H9 (cell line): ENCODE measurements around the gene ZDHHC17. TPM values are rescaled to one million over a fixed set of nuclear protein-coding genes. Genes with fewer than 3 reads are reported as not detected.

ENCODE experiments used
- DNase-seq: peaks from one replicate; pipeline ENCODE4 v3.0.0-alpha.2; 2017
- H2AFZ ChIP-seq: one replicate; pipeline ENCODE4 v1.6.1; 2013; ENCODE audit warnings: mild to moderate bottlenecking, low read length, control low read depth, moderate library complexity
- H2AK5ac ChIP-seq: 2 replicates; pipeline ENCODE4 v1.6.1; 2013; ENCODE audit warnings: low read length, control low read depth, mixed read lengths; ENCODE audit not compliant: insufficient read length
- H2BK120ac ChIP-seq: one replicate; pipeline ENCODE4 v1.6.1; 2013; ENCODE audit warnings: low read depth, mild to moderate bottlenecking, low read length, control low read depth, inconsistent platforms; ENCODE audit not compliant: poor library complexity, severe bottlenecking
- H2BK12ac ChIP-seq: 2 replicates; pipeline ENCODE4 v1.6.1; 2013; ENCODE audit warnings: low read length, control low read depth, mixed read lengths, low read depth; ENCODE audit not compliant: insufficient read length
- H2BK15ac ChIP-seq: 2 replicates; pipeline ENCODE4 v1.6.1; 2013; ENCODE audit warnings: low read depth, low read length, control low read depth
- H2BK20ac ChIP-seq: one replicate; pipeline ENCODE4 v1.6.1; 2013; ENCODE audit warnings: low read depth, mild to moderate bottlenecking, low read length, control low read depth, inconsistent platforms; ENCODE audit not compliant: poor library complexity, severe bottlenecking
- H2BK5ac ChIP-seq: 2 replicates; pipeline ENCODE4 v1.6.1; 2013; ENCODE audit warnings: low read length, control low read depth, mixed read lengths; ENCODE audit not compliant: insufficient read length
- H3K14ac ChIP-seq: 2 replicates; pipeline ENCODE4 v1.6.1; 2013; ENCODE audit warnings: low read length, control low read depth; ENCODE audit not compliant: insufficient read depth
- H3K18ac ChIP-seq: 2 replicates; pipeline ENCODE4 v1.6.1; 2013; ENCODE audit warnings: low read depth, mild to moderate bottlenecking, mixed read lengths, low read length, control low read depth; ENCODE audit not compliant: insufficient read length
- H3K23ac ChIP-seq: 2 replicates; pipeline ENCODE4 v1.6.1; 2013; ENCODE audit warnings: low read length, control low read depth, mixed read lengths, low read depth; ENCODE audit not compliant: insufficient read length
- H3K23me2 ChIP-seq: 2 replicates; pipeline ENCODE4 v1.6.1; 2013; ENCODE audit warnings: low read depth, mild to moderate bottlenecking, mixed read lengths, low read length, control low read depth; ENCODE audit not compliant: insufficient read length, poor library complexity, severe bottlenecking
- H3K27ac ChIP-seq: 2 replicates; pipeline ENCODE4 v1.5.1; 2013; ENCODE audit warnings: low read length, control low read depth, mixed read lengths, low read depth; ENCODE audit not compliant: insufficient read length
- H3K27me3 ChIP-seq: 2 replicates; pipeline ENCODE4 v1.6.1; 2013; ENCODE audit warnings: low read length, control low read depth, inconsistent platforms; ENCODE audit not compliant: insufficient read depth
- H3K4ac ChIP-seq: 2 replicates; pipeline ENCODE4 v1.6.1; 2013; ENCODE audit warnings: low read depth, mild to moderate bottlenecking, control low read depth, inconsistent platforms, low read length, moderate library complexity
- H3K4me1 ChIP-seq: 2 replicates; pipeline ENCODE4 v1.6.1; 2013; ENCODE audit warnings: low read length, control low read depth, inconsistent platforms; ENCODE audit not compliant: insufficient read depth
- H3K4me2 ChIP-seq: 2 replicates; pipeline ENCODE4 v1.6.1; 2013; ENCODE audit warnings: low read length, control low read depth, mixed read lengths; ENCODE audit not compliant: insufficient read length, insufficient read depth
- H3K56ac ChIP-seq: 2 replicates; pipeline ENCODE4 v1.6.1; 2013; ENCODE audit warnings: low read depth, mild to moderate bottlenecking, mixed read lengths, low read length, control low read depth; ENCODE audit not compliant: insufficient read length
- H3K79me1 ChIP-seq: 2 replicates; pipeline ENCODE4 v1.6.1; 2013; ENCODE audit warnings: low read depth, mild to moderate bottlenecking, moderate library complexity, low read length, control low read depth, inconsistent platforms; ENCODE audit not compliant: insufficient read depth, poor library complexity, severe bottlenecking
- H3K79me2 ChIP-seq: 2 replicates; pipeline ENCODE4 v1.6.1; 2013; ENCODE audit warnings: low read length, control low read depth, inconsistent platforms; ENCODE audit not compliant: insufficient read depth
- H3K9ac ChIP-seq: 2 replicates; pipeline ENCODE4 v1.6.1; 2013; ENCODE audit warnings: low read length, control low read depth, mixed read lengths; ENCODE audit not compliant: insufficient read length; ENCODE audit errors: extremely low read depth
- H3K9me3 ChIP-seq: one replicate; pipeline ENCODE4 v1.6.1; 2013; ENCODE audit warnings: low read depth, low read length, inconsistent platforms; ENCODE audit not compliant: control insufficient read depth
- H3T11ph ChIP-seq: one replicate; pipeline ENCODE4 v1.6.1; 2013; ENCODE audit warnings: mild to moderate bottlenecking, low read length, control low read depth, inconsistent platforms
- H4K20me1 ChIP-seq: one replicate; pipeline ENCODE4 v1.6.1; 2013; ENCODE audit not compliant: control insufficient read depth, insufficient read length, insufficient read depth
- H4K5ac ChIP-seq: 2 replicates; pipeline ENCODE4 v1.6.1; 2013; ENCODE audit warnings: low read depth, mild to moderate bottlenecking, mixed read lengths, low read length, control low read depth; ENCODE audit not compliant: insufficient read length
- H4K8ac ChIP-seq: replicated peaks from 2 replicates; pipeline ENCODE4 v1.6.1; 2013; ENCODE audit warnings: low read length, control low read depth, mixed read lengths, low read depth; ENCODE audit not compliant: insufficient read length
- H4K91ac ChIP-seq: 2 replicates; pipeline ENCODE4 v1.6.1; 2013; ENCODE audit warnings: low read depth, mild to moderate bottlenecking, moderate library complexity, mixed read lengths, low read length, control low read depth; ENCODE audit not compliant: insufficient read length
- H3K27ac Mint-ChIP-seq, 3 experiments: 2 replicates in 2 of 3; 3 replicates in 1 of 3; pipeline ENCODE4 v1.8.0; 2020 to 2021; ENCODE audit warnings: mixed read lengths in 3 of 3, mild to moderate bottlenecking in 1 of 3, moderate library complexity in 1 of 3
- H3K27me3 Mint-ChIP-seq: 2 replicates; pipeline ENCODE4 v1.8.0; 2021; ENCODE audit warnings: low read depth, mild to moderate bottlenecking, moderate library complexity, mixed read lengths
- H3K36me3 Mint-ChIP-seq, 3 experiments: 2 replicates in 2 of 3; 3 replicates in 1 of 3; pipeline ENCODE4 v1.8.0; 2020 to 2021; ENCODE audit warnings: low read depth in 3 of 3, mixed read lengths in 3 of 3; ENCODE audit not compliant: insufficient read depth in 1 of 3
- H3K4me1 Mint-ChIP-seq, 2 experiments: 2 replicates each; pipeline ENCODE4 v1.8.0; 2020; ENCODE audit warnings: mixed read lengths in 2 of 2
- H3K4me3 Mint-ChIP-seq, 2 experiments: 2 replicates in 1 of 2; 3 replicates in 1 of 2; pipeline ENCODE4 v1.8.0; 2020 to 2021; ENCODE audit warnings: mild to moderate bottlenecking in 2 of 2, mixed read lengths in 2 of 2, moderate library complexity in 1 of 2
- H3K9me3 Mint-ChIP-seq, 2 experiments: 2 replicates in 1 of 2; 3 replicates in 1 of 2; pipeline ENCODE4 v1.8.0; 2020; ENCODE audit warnings: mild to moderate bottlenecking in 2 of 2, mixed read lengths in 2 of 2, moderate library complexity in 1 of 2
- CTCF ChIP-seq: fragments of 200-600 bp; sonication (generic); conservative IDR thresholded peaks from 3 replicates; pipeline ENCODE4 v1.8.0; 2021; ENCODE audit warnings: antibody characterized with exemption, mild to moderate bottlenecking
- WGBS: extraction: QIAGEN DNeasy Blood & Tissue Kit; methylation state at CpG from one replicate; pipeline ENCODE4 v1.1.7; 2013; ENCODE audit warnings: missing lambda C conversion rate, low lambda C conversion rate, mixed read lengths; ENCODE audit not compliant: insufficient read length; ENCODE audit errors: extremely low coverage; 5-methylcytosine and 5-hydroxymethylcytosine counted together
- total RNA-seq: library from RNA; stranded (reverse); gene quantifications from 2 replicates; pipeline ENCODE4 v1.2.1, GENCODE V29; 2021

The ZDHHC17 gene
- total RNA-seq, 1 experiment from 2014 or later: 32.6 TPM

- Histone ChIP-seq H2AFZ (no peak overlapping the region), H3K56ac (no peak overlapping the region), H3T11ph (no peak overlapping the region), H3K79me1 (no peaks in the 10 kb centered on the region), H3K23me2 (peaks cover 5% of the 10 kb centered on the region), H4K20me1 (no peaks in the 10 kb centered on the region), H3K18ac (no peak overlapping the region), H2BK15ac (no peak overlapping the region), H3K27ac (no peak overlapping the region), H3K4me2 (peak overlapping the region; percentile 91), H2BK20ac (no peak overlapping the region), H4K5ac (no peak overlapping the region), H3K9ac (no peak overlapping the region), H4K91ac (no peak overlapping the region), H4K8ac (no peak overlapping the region), H3K79me2 (peaks cover 30% of the 10 kb centered on the region), H2BK12ac (no peak overlapping the region), H3K14ac (no peak overlapping the region), H3K27me3 (no peaks in the 10 kb centered on the region), H2BK5ac (no peak overlapping the region), H2AK5ac (no peak overlapping the region), H3K9me3 (no peaks in the 10 kb centered on the region), H3K23ac (no peak overlapping the region), H3K4me1 (no peaks in the 10 kb centered on the region; the same call in 1 of the 2 replicates), H2BK120ac (no peak overlapping the region), H3K4ac (no peak overlapping the region)
- no CpG with 5 or more reads among the region's 6 CpGs for WGBS
- DNase-seq: no peak
- Mint-ChIP-seq H3K27me3 (no peaks in the 10 kb centered on the region; the same call in 1 of the 2 replicates), H3K4me1 (peaks cover 30 to 31% of the 10 kb centered on the region in 2 experiments), H3K36me3 (peaks cover 0 to 6% (median 0%) of the 10 kb centered on the region in 3 experiments; a peak in 2 of 7 replicates), H3K4me3 (peak overlapping the region; percentile 97 to 98), H3K9me3 (no peaks in the 10 kb centered on the region), H3K27ac (no peak overlapping the region)
- TF ChIP-seq CTCF: no peak
Measured at GRCh38 chr12:76765598-76765997, 1.7 kb downstream of the ZDHHC17 start.
